A549 (cell line): ENCODE measurements around the gene MORN1.

Source experiments
- CTCF ChIP-seq: fragments of >200 bp; sonication (Bioruptor Twin); formaldehyde crosslinking; IDR thresholded peaks from 3 replicates; pipeline ENCODE4 v1.5.1; 2016
- HOXA7 ChIP-seq: fragments of 250-450 bp; sonication (Bioruptor Pico); IDR thresholded peaks from 2 replicates; pipeline ENCODE4 v1.5.0; 2020; ENCODE audit warnings: mild to moderate bottlenecking, moderate library complexity
- MAFK ChIP-seq: fragments of 450-650 bp; IDR thresholded peaks from 2 replicates; pipeline ENCODE4 v1.6.1; 2014; ENCODE audit not compliant: partially characterized antibody
- POLR2A ChIP-seq: IDR thresholded peaks from 2 replicates; pipeline ENCODE4 v1.6.1; 2012; ENCODE audit warnings: mild to moderate bottlenecking, low read length
- RAD21 ChIP-seq, 2 experiments: fragments of >200 bp in 1 of 2; sonication (Bioruptor Twin) in 1 of 2; formaldehyde crosslinking in 1 of 2; IDR thresholded peaks in 1 of 2; conservative IDR thresholded peaks in 1 of 2; 2 replicates in 1 of 2; 3 replicates in 1 of 2; pipeline ENCODE4 v1.6.1; 2012 to 2018; ENCODE audit warnings: inconsistent platforms in 1 of 2
- ZNF302 ChIP-seq: fragments of 250-450 bp; sonication (Bioruptor Pico); IDR thresholded peaks from 2 replicates; pipeline ENCODE4 v1.9.0; 2021; ENCODE audit warnings: inconsistent platforms, mild to moderate bottlenecking, moderate library complexity

GRCh38 chr1:2417083-2417832 lies 25.9 kb upstream of the MORN1 start:
- TF ChIP-seq MAFK (no peak), CTCF (no peak), RAD21 (conservative IDR thresholded peaks at IDR 0.05 in 1 of 2, IDR thresholded peaks at IDR 0.05 in 1 of 2) (no peak), POLR2A (no peak), ZNF302 (CRISPR knock-in tag) (no peak), HOXA7 (no peak)
